ENCODE measurements around the gene TSN.

Gene TSN

DNA sequence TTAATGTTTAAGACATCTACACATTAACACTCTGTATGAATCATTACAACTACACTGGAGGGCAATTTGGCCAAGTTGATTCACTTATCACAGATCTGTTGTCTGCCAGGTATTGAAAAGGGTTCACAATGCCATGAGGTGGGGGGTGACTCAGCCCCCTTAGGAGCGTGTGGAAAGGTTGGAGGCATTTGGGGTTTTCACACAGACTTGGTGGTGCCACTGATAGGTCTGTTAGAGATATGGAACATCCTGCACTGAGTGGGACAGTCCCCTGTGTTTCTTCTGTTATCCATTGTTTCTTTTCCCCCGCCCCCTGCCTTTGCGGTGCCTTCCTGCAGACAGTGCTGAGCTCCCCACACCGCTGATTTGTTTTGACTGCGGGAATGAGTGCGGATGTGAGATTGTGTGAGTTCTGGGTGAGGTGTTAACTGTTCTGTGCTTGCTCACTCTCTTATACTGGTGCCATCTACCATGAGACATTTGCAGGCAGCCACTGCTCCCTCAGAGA, 9.3 kb upstream of the TSN start:
- no peak for DNase-seq (ENCODE audit: low spot score)

DNA sequence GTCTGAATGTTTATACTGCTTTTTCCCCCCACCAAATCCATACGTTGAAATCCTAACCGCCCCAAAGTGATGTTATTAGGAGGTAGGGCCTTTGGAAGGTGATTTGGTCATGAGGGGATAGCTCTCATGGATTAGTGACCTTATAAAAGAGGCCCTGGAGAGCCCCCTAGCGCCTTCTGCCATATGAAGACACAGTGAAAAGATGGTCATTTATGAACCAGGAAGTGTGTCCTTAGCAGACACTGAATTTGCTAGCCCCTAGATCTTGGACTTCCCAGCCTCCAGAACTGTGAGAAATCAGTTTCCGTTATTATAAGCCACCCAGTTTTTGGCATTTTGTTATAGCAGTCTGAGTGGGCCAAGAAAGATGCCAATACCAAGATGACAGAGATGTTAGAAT, 7.2 kb upstream of the TSN start:
- DNase-seq (ENCODE audit: low spot score): no peak

DNA sequence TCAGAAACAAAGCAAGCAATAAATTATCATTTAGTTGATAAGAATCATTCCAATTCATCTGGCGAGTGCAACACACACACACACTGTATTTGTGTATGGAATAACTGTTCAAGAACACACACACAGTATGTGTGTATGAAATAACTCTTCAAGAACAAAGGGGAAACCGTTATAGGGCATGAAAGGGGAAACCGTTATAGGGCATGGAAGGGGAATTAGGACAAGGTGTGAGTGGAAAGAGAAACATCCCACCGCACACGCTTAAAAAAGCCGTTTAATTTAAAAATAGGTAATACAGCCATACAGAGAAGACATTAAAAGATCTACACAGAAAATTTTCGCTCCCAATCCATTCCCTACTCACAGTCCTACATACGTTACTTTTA, 607 bp upstream of the TSN start:
- DNase-seq (ENCODE audit: low spot score): no peak

DNA sequence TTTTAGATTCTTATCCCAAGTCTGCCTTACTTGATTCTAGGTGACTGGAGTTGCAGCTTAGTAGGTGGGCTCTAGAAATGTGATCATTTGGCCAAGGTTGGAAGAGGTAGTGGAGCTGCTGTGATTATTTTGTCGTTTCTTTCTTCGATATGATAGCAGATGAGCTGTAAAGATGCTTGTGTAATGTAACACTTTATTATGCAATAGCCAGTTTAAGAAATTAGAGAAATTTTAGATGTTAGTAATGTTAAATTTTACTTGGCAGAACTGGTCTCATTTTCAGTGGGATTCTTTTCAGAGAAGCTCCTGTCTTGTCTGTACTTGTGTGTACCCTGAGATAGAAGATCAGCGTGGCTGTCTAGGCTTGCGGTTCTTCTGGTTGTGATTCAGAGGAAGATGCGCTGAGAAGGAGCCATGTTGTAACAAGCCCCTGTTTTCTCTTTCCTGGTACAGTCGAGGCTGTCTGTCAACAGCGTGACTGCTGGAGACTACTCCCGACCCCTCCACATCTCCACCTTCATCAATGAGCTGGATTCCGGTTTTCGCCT, 9.3 kb downstream of the TSN start:
- no peak for DNase-seq (ENCODE audit: low spot score)

DNA sequence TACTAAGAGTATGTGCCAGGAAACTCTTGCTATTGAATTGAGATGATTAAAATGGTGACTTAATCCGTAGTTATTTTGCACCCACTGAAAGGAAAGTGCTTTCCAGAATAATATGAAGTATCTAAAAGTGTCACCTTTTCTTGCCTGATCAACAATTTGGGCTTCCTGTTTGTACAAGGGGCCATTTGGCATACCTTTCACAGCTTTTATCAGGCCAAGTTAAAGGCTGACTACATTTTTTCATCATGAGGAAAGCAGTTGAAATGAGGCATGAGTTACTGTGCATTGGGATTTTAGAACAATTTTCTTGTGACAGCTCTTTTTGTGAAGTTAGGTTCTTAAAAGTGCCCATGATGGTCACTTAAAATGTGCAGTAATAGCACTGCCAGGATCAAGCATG, 11.2 kb downstream of the TSN start:
- DNase-seq (ENCODE audit: low spot score): no peak

DNA sequence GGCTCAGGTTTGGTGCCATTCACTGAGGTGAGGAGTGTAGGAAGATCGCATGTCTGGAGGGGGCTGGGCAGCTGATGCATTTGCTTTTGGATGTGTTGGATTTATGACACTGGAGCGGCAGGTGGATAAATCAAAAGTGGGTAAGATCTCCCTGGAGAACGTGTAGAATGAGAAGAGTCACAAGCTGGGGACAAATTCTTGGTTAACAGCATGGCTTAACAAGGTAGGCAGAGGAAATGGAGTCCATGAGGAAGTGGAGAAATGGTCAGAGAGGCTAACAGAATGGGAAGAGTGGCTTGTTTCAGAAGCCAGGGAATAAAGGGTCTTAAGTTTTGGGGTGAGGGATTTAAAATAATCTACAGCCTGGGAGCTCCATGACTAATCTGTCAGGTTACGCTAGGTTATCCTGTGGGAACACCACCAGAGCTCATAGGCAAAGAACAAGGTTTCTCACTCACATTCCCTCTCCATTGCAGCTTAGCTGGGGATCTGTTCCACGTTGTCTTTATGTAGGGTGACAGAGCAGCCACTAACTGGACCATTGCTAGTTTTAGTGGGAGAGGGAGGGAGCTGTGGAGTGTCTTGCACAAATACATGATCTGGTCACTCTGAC, 12.8 kb downstream of the TSN start:
- no peak for DNase-seq (ENCODE audit: low spot score)

DNA sequence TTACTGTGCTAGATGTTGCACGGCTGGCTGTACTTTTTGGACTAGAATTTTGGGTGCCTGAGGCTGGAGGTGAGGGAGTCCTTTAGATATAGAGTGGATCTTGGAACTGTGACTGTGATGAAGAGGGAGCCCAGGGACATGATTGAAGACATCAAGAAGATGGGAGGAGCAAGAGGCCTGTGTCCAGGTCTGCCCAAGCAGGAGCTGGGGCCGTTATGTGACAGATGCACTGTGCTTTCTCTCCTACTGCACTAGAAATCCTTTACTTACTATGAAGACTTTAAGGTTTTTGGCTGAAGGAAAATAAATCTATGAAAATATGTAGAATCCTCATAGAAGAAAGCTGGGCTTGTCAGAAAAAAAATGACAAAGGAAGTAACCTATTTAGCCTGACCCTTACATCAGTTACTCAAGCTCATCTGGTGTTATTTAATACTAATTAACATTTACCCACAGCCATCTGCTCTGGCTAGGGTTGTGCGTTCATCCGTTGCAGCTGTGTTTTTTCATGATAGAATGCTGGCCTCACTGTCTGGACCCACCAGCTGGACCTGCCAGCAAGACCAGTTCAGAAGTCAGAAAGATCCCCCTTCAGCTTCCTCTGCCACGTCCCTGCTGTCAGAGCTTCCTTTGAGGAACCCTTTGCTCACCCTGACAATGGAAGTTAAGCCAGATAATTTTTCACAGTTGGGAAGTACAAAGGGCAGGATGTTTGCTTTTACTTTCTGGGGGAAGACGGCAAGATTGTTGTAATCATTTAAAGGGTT, 16.7 kb downstream of the TSN start:
- no peak for DNase-seq (ENCODE audit: low spot score)

DNA sequence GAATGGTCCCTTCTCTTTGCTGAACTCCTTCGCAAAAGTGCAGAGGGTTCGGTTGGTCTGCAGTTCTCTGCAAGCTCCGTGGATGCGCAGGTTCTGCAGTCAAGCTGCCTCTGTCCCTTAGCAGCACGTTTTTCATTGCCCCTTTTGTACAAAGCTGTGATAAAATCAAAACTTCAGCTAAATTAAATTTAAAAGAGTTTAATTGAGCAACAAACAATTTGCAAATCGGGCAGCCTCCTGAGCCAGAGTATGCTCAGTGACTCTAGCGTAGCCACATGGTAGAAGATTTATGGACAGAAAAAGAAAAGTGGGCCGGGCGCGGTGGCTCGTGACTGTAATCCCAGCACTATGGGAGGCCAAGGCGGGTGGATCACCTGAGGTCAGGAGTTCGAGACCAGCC, 18.8 kb downstream of the TSN start:
- no peak for DNase-seq (ENCODE audit: low spot score)

DNA sequence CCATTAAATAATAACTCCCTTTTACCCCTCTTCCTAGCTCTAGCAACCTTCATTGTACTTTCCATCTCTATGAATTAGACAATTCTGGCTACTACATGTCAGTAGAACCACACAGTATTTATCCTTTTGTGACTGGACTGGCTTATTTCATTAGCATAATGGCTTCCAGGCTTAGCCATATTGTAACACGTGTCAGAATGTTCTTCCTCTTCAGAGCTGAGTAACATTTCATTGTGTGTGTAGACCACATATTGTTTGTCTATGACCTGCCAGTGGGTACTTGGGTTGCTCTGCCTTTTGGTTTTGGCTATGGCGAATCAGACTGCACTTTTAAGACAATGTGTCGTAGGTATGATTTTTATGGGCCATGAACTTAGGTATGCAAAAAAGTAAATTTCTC, 20.9 kb downstream of the TSN start:
- DNase-seq (ENCODE audit: low spot score): no peak

DNA sequence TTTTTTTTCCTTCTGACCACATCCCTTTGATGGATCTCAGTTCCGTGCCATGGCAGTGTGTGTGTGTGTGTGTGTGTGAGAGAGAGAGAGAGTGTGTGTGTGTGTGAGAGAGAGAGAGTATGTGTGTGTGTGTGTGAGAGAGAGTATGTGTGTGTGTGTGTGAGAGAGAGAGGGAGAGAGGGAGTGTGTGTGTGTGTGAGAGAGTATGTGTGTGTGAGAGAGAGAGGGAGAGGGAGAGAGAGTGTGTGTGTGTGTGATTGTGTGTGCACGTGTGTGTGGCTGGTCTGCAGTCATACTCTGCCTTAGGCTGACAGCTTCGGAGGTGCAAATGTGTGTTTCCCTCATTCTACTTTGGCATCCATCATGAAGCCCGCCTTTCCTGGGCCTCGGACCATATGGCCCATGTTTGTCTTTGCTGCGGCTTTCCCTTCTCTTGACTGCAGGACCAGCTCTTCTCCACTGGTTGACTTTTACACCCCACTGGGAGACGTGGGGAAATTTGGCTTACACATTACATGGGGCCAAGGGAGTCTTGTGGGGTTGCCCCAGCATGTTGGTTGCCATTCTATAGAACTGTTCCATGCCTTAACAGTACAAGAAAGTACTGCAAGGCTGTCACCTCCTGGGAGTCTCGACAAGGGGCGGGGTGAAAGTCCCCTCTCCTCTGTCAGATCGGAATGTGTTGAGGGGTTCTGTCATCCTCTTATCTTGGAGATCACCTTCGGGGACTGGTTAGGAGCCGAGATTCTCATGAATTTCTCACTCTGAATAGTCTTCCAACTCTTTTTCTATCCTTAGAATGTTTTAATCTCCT, 21.6 kb downstream of the TSN start:
- DNase-seq (ENCODE audit: low spot score): no peak

DNA sequence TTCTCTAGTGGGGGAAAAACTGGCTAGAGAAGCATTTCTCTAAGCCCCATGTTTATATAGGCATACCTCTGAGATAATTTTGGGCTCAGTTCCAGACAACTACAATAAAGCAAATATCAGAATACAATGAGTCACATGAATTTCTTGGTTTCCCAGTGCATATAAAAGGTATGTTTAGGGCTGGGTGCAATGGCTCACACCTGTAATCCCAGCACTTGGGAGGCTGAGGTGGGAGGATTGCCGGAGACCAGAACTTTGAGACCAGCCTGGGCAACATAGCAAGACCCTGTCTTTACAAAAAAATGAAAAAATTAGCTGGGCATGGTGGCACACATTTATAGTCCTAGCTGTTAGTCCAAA, 22.2 kb downstream of the TSN start:
- DNase-seq (ENCODE audit: low spot score): no peak

DNA sequence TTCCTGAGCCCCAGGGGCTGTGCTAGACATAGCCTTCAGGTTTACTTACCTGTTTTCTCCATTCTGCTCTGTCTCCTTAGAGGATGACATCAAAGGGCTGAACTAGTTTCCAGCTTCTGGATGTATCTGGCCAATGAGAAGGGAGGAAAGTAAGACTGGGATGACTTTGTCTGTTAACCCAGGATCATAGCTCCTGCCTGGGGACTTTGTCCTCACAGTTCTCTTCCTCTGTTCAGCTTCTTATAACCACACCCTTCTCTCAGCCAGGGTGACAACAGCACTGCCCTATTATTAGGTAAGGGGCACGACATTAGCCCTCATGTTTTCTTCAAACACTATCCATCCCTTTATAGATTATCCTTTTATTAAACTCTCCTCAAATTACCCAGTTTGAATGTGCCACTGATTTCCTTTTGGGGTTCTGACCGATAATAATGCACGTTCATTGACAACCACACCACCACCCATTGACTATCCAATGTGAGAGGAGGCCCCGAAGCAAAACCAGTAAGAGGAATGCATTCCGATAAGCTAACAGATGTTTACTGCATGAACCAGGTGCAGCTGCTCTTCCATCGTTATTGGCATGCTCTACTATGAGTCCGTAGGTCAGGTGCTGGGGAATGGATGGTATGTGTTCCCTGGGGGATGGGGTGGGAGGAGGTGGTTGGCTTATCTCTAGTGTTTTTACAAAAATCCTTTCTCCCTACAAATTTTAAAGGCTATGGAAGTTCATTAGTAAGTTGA, 23.5 kb downstream of the TSN start:
- no peak for DNase-seq (ENCODE audit: low spot score)

DNA sequence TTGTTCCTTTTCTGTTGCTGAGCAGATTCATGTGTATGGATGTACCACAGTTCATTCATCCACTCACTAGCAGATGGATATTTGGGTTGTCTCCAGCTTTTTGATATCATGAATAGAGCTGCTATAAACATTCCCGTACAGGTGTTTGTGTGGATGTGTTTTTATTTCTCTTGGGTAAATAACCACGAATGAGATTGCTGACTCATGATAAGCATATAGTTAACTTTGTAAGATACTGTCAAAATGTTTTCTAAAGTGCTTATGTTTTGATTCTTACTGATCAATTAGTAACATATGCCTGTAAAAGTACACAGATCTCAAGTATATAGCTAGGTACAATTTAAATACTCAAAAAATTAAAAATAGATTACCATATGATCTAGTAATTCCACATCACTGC, 27.7 kb downstream of the TSN start:
- DNase-seq (ENCODE audit: low spot score): no peak

DNA sequence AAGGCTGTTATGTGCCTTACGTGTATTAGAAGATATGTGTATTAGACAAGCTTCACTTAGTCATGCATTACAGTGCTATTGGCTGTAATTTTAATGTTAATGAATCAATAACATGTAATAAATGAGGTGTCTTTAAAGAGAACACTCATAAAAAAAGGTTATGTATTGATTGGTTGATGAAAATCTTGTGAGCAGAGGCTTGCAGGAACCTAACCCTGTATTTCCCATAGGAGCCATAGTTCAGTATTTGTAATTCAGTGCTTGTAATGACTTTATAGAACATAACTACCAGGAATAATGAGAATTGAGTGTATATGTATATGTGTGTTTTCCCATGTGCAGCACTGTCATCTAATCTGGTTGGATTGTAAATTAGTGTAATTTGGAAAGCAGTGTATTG, 33.2 kb downstream of the TSN start:
- DNase-seq (ENCODE audit: low spot score): no peak

DNA sequence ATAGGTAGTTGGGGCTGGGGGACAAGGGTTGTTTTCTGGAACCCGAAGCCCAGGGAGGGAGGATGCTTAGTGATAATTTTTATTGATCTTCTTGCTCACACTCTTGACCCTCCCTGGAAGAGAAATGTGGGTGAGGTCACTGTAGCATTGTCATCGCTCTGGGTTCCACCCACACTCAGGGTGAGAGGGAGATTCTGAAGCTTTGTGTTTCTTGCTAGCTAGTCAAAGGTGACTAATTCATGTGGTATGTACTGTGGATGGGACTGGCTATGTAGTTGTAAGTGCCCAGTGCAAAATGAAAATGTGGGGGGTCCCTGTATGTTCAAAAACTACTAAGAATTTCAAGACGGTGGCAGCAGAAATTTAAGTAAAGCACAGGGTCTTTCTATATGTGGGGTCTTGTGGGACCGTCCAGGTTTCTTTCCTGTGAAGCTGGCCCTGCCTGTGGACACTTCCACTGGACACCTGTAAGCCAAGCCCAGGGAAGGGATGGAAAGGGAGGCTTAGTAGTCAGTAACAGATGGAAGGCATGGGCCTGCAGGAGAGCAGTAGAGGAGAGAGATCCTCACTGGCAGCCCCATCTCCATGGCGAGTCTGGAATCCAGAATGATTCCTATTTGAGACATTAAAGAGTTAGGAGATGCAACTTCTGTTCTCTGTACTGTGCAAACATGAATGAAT, 35.0 kb downstream of the TSN start:
- DNase-seq (ENCODE audit: low spot score): peak; percentile 92

DNA sequence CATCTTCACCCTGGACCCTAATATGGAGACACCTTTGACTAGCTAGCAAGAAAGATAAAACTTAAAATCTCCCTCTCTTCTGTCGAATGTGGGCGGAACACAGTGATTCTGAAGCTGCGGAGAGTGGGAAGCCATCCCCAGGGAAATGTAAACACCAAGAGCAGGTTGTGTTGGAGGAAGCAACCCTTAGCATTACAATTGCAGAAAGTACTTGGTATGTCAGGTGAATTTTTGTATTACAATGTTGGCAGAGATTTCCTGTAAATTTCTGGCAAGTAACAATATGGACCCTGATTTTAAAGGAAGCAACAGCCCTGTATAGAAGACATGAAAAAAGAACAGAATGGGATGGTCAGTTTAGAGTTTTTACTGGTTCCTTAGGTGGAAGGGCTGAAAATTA, 35.8 kb downstream of the TSN start:
- DNase-seq (ENCODE audit: low spot score): no peak

DNA sequence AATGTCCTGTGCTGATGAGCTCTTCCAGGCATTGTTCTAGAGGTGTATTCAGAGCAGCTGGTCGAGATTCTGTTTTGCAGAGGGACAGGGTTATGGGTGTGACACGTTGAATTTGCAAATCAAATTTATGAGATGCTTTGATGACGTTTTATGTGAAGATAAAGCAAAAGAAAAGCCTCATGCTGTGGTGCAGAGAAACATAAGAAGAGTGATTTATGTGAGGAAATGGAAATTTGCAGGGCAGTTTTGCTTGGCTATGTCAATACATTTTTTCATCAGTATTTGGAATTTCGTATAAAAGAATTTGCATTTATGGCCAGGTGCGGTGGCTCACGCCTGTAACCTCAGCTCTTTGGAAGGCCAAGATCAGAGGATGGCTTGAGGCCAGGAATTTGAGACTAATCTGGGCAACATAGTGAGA, 36.4 kb downstream of the TSN start:
- DNase-seq (ENCODE audit: low spot score): no peak

DNA sequence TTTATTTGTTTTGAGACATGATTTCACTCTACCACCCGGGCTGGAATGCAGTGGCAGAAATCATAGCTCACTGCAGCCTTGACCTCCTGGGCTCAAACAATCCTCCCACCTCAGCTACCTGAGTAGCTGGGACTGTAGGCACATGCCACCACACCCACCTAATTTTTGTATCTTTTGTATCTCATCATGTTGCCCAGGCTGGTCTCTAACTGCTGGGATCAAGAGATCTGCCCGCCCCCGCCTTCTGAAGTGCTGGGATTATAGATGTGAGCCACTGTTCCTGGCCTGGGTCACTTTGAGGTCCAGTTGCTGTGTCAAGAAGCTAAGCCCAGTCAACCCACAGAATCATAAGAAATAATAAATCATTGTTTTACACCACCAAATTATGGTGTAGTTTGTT, 38.4 kb downstream of the TSN start:
- DNase-seq (ENCODE audit: low spot score): no peak

DNA sequence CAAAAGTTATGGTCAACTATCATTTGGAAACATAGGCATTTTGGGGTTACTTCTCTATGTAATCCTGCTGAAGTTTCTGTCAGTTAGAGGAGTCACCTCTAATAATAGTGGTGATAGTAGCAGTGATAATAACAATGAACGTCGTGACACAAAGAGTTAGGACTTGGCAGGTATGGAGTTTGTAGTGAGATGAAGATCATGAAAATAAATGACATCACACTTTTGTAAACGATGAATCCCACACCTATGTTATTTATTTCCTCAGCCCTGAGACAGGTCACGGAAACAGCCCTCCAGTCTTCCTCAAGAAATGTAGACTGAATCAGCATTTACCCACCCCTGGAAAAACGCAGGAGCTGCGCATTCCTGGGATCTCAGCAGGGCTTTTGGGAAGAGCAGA, 38.8 kb downstream of the TSN start:
- no peak for DNase-seq (ENCODE audit: low spot score)

DNA sequence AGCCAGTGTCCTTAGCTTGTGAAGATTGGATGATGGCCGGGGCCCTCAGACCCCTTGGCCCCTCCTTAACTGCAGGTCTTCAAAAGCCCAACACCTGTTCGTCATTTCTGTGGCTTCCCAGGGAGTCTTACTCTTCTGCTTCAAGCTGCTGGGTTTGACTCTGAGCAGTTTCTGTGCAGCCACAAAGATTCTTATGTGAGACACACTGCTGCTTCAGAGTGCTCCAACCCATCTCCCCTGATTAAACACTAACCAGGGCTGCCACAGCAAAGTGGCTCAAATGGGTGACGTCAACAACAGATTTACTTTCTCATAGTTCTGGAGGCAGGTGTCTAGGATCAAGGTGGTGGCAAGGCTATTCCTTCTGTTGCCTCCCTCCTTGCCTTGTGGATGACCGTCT, 40.8 kb downstream of the TSN start:
- no peak for DNase-seq (ENCODE audit: low spot score)

DNA sequence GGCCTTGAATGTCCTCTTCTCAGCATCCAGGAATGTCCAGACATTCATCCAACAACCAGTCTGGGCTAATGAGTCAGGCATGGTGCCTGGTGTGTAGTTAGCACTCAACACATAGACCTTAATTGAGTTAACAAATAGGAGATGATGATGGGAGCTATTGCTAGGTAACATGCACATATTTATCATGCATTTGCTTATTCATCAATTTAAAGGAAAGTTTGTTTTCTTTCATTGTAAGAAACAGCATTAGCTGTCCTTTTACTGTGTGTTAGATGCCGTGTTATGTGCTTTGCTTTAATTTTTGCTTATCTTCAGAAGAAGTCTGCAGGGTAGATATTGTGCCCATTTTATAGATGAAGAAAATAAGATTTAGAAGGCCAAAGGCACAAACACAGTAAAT, 43.2 kb downstream of the TSN start:
- DNase-seq (ENCODE audit: low spot score): no peak

DNA sequence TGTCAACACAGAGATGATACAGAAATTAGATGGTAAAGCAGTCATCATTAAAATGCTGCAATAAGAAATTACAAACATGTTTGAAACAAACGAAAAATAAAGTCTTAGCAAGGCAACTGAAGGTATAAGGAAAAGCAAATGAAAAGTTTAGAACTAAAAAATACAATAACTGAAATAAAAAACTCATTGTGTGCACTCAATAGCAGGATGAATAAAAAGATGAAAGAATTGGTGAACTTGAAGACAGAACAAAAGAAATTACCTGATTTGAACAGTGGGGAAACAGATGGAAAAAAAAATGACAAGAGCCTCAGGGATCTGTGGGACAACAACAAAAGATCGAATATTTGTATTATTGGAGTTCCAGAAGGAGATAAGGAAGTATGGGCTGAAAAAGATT, 46.5 kb downstream of the TSN start:
- DNase-seq (ENCODE audit: low spot score): no peak

Data from AG08395 (cell line).